HG03108 (cell line): Measurements from ENCODE around the gene BMERB1.
"Not testable (repeated sequence)": the region's sequence is repeated elsewhere in the genome, so short reads cannot be mapped to it uniquely, and the experiment has no call there.

ENCODE experiments used
- ATAC-seq: cut with Tn5 transposase; IDR thresholded peaks from one replicate; pipeline ENCODE4 v1.9.1; 2021; ENCODE audit warnings: moderate library complexity; ENCODE audit not compliant: unreplicated experiment

Gene BMERB1

DNA sequence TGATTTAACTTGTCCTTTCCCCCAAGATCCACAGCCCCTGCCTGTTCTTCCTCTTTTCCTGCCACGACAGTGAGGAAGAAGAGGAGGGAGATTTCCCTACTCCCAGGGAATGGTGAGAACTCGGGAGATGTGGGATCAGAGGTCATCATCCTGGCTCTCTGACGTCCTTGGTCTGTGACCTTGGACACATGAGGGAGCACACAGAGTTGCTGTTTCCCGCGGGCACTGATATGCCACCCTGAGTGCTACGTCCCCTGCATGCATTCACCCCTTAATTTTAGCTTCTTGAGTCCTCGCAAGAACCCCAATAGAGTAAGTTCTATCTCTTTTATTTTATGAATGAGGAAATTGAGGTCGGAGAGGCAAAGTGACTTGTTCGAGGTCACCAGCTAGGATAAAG is 85.4 kb downstream of the BMERB1 start:
- ATAC-seq: no peak

- ATAC-seq: no peak
These were observed 87.0 kb downstream of the BMERB1 start for GRCh38 chr16:15521390-15521757.

DNA sequence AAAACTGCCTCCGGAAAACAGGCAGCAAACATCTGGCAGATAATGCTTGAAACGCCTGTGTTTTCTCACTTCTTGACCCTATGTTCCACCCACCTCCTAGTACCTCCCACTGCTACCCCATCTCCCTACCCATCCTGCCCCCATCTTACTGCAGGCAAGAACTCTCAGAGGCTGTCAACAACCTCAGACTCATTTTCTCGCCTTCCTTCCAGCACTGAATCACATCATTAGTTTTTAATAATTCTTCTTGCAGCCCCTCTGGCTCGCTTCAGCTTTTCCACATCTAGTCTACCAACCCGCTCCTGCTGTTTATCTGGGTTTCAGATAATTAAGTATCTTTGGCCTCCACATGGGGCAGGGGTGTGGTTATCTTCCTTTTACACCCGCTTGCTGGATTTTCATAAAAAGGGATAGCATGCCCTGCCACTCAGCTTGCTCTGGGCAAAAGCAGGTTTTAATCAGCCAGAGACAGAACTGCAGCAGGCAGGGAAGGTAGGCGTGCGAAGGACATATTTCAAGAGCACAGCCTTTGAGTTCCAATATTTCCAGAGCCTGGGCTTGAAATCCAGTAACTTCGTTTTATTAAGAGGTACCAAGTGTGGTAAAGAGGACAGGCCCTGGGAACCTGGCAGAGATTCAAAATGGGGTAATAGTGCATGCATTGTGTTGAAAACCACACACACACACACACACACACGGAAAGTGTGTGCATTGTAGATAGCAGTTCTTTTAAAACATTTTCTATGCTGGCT is 87.5 kb downstream of the BMERB1 start:
- ATAC-seq: no peak

GRCh38 chr16:15523092-15523541 is 88.7 kb downstream of the BMERB1 start:
- ATAC-seq: no peak

- no peak for ATAC-seq
These were observed 89.6 kb downstream of the BMERB1 start for GRCh38 chr16:15523939-15524338.

- no peak for ATAC-seq
These were observed 90.6 kb downstream of the BMERB1 start for GRCh38 chr16:15524966-15525365.

DNA sequence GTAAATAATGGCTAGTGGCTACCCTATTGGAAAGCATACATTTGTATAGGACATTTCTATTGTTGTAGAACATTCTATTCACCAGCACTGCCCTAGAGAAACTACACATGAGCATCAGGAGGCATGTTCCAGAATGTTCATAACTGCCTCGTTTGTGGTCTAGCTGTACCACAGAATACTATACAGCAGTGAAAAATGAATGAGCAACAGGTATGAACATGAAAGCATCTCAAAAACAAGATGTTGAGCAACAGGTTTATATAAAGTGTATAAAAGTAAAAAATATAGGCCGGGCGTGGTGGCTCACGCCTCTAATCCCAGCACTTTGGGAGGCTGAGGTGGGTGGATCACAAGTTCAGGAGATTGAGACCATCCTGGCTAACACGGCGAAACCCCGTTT is 91.7 kb downstream of the BMERB1 start:
- ATAC-seq: no peak

DNA sequence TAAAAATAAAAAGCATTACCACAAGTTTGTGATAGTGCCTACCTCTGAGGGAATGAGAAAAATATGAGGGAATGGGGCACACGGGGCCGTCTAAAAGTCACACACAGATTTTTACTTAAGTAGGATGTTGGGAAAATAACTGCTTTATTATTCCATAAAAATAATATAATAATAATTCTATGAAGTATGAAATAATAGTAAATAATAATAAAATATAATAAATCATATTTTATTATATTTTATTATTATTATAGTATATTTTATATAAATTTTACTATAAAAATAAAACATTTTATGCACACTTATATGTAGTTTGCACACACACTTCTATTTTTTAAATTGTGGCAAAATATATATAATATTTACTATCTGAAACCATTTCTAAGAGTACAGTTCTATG is 92.3 kb downstream of the BMERB1 start:
- ATAC-seq: no peak

GRCh38 chr16:15529673-15530072 is 95.3 kb downstream of the BMERB1 start:
- no peak for ATAC-seq

DNA sequence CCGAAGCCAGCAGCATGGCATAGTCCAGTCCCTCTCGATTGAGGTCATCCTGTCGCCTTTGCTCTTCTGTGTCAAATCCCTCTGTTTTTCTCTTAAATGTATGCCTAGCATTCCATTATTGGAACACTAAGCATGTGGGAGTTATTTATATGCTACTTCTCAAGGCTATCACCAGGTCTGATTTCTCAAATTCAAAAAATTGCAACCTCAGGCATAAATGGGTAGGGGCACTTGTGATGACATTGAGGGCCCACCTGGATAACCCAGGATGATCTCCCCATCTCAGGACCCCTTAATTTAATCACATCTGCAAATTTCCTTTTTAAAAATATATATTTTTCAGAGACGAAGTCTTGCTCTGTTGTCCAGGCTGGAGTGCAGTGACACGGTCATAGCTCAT is 95.7 kb downstream of the BMERB1 start:
- ATAC-seq: no peak

DNA sequence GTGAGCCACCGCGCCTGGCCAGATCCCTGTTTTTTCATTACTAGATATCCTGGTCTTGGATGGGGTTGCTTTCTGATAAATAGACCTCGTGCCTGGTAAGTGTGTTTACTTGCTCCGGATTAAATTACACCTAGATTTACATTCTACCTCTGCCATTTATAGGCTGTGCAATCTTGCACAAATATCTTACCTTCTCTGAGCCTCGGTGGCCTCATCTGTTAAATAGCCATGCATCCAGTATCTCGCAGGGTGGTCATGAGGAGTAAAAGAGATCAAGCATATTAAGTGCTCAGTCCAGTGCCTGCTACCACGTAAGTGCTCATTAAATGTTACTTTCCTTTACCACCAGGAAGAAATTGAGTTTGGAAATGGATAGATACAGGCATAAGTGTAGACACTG is 98.4 kb downstream of the BMERB1 start:
- no peak for ATAC-seq

DNA sequence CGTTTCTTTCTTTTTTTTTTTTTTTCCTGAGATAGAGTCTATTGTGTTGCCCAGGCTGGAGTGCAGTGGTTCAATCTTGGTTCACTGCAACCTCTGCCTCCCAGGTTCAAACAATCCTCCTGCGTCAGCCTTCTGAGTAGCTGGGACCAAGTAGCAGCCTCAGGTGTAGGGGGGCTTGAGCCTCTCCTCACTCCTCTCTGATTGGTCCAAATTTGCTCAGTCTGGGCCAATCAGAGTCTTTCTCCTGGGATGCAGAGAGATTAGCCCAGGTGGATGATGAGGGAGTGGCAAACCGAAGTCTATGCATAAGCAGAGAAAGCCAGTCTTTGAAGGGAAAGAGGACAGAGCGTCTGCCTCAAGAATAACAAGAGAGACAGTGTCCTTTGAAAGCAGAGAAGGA is 99.0 kb downstream of the BMERB1 start:
- ATAC-seq: no peak

DNA sequence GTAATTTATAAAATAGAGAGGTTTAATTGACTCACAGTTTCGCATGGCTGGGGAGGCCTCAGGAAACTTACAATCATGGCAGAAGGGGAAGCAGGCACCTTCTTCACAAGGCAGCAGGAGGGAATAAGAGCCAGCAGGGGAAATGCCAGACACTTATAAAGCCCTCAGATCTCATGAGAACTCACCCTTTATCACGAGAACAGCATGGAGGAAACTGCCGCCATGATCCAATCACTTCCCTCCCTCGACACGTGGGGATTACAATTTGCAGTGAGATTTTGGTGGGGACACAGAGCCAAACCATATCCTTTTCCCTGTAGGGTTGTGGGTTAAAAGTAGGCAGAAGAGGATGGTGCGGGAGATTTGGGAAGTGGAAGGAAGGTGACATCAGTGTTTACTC is 101.4 kb downstream of the BMERB1 start:
- ATAC-seq: no peak

DNA sequence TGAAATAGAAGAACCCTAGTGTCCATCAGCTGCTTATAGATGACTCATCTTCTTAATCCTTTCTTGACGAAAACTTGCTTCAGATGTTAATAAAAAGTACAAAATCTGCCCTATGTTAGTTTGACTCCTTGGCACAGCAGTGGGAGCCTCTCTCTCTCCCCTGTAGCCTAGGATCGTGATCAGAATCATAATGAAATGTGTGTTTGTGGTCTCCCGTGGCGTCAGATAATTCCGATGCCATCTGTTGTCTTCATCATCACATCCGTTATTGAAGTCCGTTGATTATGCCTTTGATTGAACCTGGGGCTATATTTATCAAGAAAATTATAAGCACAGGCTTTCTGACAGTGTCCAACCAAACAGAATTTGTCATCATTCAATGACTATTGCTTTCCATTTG is 102.5 kb downstream of the BMERB1 start:
- no peak for ATAC-seq

DNA sequence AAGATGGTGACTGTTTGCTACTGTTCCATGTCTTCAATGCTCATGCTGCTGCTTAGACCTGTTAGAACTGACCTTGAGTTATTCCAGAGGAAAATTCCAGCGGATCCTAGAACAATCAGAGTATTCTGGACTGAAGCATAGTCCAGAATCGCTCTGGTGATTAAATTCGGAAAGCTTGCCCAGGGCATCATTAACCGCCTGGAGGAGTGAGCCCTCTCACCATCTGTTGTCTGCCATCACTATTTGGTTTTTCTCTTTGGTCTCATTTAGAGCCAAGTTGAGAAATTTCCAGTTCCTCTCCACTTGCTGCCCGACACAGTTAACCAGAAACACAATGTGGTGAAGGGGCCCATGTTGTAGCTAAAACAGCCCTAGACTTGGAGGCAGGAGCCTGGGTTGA is 104.1 kb downstream of the BMERB1 start:
- no peak for ATAC-seq

DNA sequence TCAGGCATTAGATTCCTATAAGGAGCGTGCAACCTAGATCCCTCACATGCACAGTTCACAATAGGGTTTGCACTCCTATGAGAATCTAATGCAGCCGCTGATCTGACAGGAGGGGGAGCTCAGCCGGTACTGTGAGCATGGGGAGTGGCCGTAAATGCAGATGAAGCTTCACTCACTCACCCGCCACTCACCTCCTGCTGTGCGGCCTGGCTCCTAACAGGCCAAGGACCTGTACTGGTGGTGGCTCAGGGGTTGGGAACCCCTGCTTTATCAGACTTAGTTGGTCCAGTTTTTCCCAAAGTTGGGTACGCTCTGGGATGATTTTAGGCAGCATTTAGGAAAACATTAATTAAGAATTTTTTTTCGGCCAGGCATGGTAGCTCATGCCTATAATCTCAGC is 104.8 kb downstream of the BMERB1 start:
- no peak for ATAC-seq

DNA sequence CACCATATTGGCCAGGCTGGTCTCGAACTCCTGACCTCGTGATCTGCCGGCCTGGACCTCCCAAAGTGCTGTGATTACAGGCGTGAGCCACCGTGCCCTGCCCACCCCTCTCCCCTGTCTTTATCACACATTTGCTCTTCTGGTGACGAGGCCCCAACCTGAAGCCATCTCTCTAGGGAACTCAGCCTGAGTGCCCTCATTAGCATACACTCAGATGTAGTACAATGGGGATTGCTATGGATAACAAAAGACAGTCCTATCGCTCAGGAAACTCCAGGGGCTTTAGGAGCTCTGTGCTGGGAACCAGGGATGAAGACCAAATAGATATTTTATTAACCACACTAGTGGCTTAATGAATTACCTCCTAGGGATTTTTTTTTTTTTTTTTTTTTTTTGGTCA is 107.9 kb downstream of the BMERB1 start:
- no peak for ATAC-seq

GRCh38 chr16:15542734-15543347 is 108.5 kb downstream of the BMERB1 start:
- no peak for ATAC-seq

- ATAC-seq: no peak
These were observed 110.0 kb downstream of the BMERB1 start for GRCh38 chr16:15544405-15544804.

DNA sequence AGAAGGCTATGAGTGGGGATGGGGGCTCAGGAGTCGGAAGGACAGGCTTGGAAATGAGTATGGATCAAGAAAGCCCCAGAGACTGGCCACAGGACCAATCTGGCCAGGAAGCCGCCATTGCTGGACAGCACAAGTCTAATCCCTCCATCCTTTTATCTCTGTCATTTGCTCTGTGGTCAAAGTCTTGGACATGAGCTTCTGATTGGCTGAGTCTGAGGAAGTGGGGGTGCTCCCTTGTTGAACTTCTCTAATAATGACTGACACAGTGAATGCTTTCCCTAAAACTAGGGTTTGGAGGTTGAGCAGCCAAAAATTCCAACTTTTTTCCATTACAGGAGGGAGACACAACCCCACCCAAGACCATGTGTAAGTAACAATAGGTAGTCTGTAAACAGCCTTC is 111.2 kb downstream of the BMERB1 start:
- ATAC-seq: no peak

DNA sequence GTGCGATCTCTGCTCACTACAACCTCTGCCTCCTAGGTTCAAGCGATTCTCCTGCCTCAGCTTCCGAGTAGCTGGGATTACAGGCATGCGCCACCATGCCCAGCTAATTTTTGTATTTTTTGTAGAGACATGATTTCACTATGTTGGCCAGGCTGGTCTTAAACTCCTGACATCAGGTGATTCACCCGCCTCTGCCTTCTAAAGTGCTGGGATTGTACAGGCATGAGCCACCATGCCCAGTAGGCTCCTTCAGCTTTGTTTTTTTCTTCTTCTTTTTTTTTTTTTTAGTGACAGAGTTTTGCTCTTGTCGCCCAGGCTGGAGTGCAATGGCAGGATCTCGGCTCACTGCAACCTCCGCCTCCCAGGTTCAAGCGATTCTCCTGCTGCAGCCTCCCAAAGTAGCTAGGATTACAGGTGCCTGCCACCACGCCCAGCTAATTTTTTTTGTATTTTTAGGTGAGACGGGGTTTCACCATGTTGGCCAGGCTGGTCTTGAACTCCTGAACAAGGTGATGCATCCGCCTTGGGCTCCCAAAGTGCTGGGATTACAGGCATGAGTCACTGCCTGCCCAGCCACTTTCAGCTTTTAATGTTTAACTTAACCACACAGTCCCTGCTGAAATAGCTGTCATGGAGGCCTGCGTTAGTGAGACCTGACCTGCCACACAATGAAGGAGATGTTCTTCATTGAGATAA is 112.8 kb downstream of the BMERB1 start:
- not testable (repeated sequence) for ATAC-seq

- ATAC-seq: no peak
These were observed 113.3 kb downstream of the BMERB1 start for GRCh38 chr16:15547768-15548096.
